HG03108 (cell line): ENCODE measurements around the gene PRR7.

Experiments used
- ATAC-seq: cut with Tn5 transposase; IDR thresholded peaks from one replicate; pipeline ENCODE4 v1.9.1; 2021; ENCODE audit warnings: moderate library complexity; ENCODE audit not compliant: unreplicated experiment

The PRR7 gene

GRCh38 chr5:177435847-177436536 lies 10.6 kb upstream of the PRR7 start:
- no peak for ATAC-seq

DNA sequence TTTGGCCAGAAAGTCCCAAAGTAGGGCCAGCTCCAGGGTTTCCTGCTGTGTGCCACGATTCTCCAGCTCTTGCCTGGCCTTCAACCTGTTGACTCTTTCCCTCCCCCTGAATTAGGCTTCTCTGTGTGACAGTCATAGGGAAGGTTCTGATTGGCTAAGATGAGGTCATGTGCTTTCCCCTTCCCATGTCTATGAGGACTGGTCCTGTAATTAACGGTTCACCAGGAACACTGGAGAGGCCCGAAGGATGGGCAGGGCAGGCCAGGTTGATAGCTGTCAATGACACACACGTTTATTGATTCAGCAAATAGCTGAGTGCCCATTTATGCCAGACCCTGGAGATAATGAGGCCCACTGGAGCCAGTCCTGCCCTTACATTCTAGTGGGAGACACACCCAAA lies 9.0 kb upstream of the PRR7 start:
- no peak for ATAC-seq

DNA sequence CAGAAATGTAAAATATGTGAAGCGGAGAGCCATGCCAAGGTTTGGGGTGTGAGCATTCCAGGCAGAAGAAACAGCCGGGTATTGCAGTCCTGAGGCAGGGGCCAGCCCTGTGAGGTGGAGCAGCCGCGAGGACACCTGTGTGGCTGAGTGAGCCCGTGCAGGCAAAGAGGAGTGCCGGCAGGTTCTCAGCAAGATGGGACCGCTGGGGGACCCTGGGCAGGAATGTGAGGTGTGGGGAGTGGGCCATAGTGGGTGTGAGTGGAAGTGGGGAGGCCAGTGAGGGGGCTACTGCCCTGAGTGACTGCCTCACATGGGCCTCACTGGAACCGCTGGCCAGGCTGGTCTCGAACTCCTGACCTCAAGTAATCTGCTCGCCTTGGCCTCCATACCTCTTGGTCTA lies 8.1 kb upstream of the PRR7 start:
- no peak for ATAC-seq

- no peak for ATAC-seq
Measured at GRCh38 chr5:177439518-177440053, 7.0 kb upstream of the PRR7 start.

DNA sequence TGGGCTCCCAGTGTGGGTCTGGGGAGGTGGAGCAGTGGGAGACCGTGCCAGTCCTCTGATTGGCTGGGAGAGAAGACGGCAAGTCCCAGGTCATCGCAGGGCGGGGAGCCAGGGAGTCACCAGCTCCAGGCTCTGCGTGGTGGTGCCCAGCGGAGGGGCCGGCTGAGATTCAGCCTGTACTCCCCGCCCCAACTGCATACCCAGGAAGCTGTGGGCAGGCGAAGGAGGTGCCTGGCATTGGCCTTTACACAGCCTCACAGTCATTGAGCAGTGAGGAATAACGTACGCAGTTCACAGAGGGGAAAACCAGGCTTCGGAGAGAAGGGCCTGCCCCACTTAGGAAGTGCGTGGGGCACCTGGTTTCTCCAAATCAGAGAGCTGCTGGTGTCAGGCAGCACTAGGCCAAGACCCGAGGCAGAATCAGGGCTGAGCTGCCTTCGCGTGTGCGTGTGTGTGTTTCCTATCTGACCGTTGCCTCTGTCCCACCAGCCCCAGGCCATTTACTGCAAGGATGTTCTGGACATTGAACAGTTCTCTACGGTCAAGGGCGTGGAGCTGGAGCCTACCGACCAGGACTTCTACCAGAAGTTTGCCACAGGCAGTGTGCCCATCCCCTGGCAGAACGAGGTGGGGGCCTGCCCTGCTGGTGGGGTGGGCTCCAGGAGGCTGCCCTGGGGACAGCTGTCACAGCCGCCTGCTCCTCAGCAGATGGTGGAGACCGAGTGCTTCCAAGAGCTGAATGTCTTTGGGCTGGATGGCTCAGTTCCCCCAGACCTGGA lies 6.2 kb upstream of the PRR7 start:
- no peak for ATAC-seq

- no peak for ATAC-seq
Measured at GRCh38 chr5:177440990-177441780, 5.4 kb upstream of the PRR7 start.

DNA sequence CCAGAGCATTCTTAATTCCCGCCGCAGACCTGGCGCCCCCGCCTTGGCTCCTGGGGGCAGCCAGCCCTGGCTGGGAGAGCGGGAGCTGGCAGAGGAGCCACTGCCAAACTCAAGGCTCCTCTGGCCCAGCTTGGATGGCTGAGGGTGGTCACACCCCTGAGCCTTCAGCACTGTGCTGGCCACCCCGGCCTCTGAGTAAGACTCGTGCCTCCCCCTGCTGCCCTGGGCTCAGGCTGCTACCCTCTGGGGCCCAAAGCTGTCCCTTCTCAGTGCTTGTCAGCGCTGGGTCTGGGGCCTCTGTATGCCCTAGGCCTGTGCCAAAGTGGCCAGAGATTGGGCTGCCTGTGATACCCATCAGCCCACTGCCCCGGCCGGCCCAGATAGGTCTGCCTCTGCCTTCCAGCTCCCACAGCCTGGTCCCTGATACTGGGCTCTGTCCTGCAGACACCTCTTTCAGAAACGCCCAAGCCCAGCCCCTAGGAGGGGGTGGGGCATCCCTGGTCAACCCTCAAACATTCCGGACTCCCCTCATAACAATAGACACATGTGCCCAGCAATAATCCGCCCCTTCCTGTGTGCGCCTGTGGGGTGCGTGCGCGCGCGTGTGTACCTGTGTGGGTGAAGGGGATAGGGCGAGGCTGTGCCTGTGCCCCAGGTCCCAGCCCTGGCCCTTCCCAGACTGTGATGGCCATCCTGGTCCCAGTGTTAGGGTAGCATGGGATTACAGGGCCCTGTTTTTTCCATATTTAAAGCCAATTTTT lies 4.4 kb upstream of the PRR7 start:
- no peak for ATAC-seq

DNA sequence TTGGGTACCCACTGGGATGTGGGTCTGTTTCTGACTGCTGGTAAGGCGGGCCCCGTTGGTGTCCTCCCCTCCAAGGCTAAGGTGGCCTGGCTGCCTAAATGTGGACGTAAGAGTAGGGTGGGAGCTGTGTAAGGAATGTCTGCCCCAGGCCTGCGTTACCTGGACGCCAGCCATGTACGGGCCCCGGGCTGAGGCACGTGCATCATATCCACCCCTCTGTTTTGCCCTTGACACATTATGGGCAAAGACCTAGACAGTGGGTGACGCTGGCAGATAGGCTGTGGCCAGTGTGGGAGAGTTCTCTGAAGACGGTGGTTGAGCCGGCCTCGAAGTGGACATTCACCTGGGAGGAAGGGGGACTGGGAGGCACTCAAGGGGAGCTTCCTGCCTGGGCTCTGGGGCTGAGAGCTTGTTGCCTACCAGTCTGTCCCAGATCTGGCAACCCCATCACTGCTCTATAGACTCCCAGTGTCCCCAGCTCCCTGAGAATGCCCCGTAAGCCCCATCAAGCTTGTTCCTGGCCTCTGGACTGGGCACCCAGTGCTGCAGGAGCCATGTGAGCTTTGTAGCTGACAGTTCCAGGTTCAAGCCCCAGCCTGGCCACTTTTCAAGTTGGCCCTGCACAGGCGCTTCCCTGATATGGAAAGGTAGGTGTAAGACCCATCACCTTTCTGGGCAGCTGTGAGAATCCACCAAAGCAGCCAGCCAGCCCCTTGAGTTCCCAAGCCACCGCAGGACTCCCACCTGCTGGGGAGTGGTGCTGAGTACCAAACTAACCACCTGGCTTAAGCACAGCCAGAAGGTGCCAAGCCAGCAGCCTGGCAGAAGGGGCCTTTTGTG lies 3.2 kb upstream of the PRR7 start:
- ATAC-seq = no peak

DNA sequence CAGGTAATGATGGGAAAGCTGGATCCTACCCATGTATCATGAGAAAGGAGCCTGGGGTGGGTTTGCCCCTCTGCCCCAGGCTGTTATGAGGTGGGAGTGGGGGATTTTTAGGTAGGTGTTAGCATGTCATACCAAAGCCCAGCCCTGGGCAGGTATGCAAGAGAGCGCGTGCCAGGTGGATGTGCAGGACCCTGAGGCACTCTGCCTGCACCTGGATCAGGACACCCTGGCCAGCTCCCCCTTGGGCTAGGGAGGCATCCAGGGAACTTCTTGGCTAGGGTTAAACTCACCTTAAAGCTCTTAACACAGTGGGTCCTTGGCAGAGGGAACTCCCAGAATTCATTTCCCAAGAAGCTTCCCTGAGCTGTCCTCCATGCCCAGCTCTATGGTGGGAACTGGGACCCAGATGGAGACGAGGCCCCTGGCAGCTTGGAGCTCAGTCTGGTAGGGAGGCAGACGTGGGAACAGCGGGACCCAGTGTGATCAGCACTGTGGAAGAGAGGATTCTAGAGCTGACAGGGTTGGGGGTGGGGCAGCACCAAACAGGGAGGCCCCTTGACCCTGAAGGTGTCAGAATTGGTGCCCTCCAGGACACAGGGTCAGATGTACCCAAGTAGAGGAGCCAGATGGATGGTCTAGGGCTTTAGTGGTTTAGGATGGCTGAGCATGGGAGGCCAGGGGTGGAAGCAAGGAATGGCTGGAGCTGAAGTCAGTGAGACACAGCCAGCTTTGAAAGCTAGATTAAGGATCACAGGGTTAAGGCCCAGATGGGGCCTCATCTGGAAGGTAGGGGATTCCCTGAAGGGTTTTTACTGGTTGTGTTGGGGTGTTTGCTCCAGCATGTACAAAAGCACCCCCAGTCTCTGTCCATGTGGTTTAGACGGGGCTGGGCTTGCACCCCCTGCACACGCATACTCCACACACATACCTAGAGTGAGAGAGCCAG lies 2.2 kb upstream of the PRR7 start:
- no peak for ATAC-seq

- ATAC-seq = no peak
Measured at GRCh38 chr5:177445052-177445916, 1.3 kb upstream of the PRR7 start.

DNA sequence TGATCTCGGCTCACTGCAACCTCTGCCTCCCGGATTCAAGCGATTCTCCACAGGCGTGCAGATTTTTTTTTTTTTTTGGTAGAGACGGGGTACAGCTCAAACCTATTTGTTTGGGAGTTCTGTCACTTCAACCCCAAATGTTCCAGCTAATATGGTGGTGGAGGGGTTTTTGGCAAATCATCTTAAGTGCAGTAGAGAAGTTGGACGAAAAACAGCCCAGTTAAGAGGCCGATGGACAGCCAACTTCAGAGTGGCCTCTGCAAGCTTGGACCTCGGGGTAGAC lies 756 bp upstream of the PRR7 start:
- ATAC-seq = no peak

GRCh38 chr5:177447066-177447610 lies 524 bp downstream of the PRR7 start:
- ATAC-seq = peak; percentile 24

DNA sequence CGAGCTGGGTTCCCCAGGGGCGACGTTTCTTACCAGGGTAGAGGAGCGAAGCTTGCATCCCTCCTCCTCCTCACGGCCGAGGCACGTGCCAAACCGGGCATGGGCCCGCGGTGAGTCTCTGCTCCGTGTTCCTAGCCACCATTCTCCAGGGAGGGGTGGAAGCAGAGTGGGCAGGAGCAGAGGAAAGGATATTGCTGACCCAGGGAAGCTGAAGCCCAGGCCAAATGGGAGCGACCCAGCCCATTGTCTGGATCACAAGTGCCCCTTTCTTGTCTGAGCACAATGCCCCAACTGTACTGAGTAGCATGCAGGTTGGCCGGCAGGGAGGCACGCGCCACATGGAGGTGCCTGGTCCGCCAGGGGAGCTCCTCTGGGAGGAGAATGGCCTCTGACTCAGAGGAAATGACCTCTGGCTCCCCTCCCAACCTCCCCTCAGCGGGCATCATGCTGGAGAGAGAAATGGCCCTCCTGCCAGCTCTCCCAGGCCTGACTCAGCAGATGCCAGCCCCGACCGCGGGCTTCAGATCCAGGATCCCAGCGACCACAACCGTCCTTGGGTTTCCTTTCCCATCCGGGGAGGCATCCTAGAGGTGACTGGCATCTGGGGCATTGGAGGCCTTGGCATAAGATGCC lies 1.1 kb downstream of the PRR7 start:
- ATAC-seq = no peak

DNA sequence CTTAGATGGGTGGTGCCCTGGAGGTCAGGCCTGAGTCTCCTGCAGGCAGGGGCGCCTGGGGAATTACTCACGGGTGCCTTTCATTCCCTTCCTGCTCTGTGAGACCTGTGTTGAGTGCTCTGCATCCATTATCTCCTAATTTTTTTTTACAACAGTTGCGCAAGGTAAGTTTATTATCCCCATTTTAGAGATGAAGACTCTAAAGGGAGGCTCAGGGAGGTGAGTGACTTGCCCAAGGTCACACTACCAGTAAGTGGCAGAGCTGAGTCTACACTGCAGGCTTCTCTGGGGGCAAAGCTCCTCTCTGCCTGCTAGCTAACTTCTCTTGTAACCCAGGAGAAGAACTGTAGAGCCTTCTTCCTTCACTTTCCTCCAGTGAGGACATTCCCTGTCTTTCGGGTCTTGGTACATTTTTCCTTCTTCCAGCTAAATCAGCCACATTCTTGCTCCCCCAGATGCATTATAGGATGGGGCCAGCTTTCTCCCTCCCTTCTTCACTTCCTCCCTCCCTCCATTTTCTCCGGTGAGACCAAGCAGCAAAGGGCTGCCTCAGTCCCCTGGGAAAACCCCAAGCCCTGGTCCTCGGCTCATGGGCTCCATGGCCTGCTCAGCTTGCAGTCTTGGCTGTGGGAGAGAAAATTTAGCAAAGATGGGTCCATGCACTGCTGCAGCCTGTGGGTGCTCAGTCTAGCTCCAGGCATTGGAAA lies 1.8 kb downstream of the PRR7 start:
- no peak for ATAC-seq

- no peak for ATAC-seq
Measured at GRCh38 chr5:177449140-177450061, 2.8 kb downstream of the PRR7 start.
